Muscle of leg (tissue), 16 donors: Measurements from ENCODE around the gene SYT15. TPM values are rescaled to one million over a fixed set of nuclear protein-coding genes. Genes with fewer than 3 reads are reported as not detected.
A peak's percentile ranks its signal among the peaks of the same experiment; 100 is the strongest.
"Not testable (repeated sequence)": the region's sequence is repeated elsewhere in the genome, so short reads cannot be mapped to it uniquely, and the experiment has no call there.

Source experiments
- DNase-seq: peaks from one replicate; pipeline ENCODE4 v3.0.0; 2013
- H3K27ac ChIP-seq: one replicate; pipeline ENCODE4 v1.5.1; 2013; ENCODE audit warnings: mild to moderate bottlenecking, low read length, control low read depth
- H3K27me3 ChIP-seq: one replicate; pipeline ENCODE4 v1.6.1; 2013; ENCODE audit warnings: low read length; ENCODE audit not compliant: control insufficient read depth, insufficient read depth
- H3K36me3 ChIP-seq: one replicate; pipeline ENCODE4 v1.6.1; 2013; ENCODE audit warnings: low read length; ENCODE audit not compliant: control insufficient read depth, insufficient read depth
- H3K4me1 ChIP-seq: one replicate; pipeline ENCODE4 v1.6.1; 2013; ENCODE audit warnings: low read length; ENCODE audit not compliant: control insufficient read depth, insufficient read depth
- H3K4me3 ChIP-seq: one replicate; pipeline ENCODE4 v1.5.1; 2013; ENCODE audit warnings: low read length, control low read depth
- H3K9me3 ChIP-seq: replicated peaks from 2 replicates; pipeline ENCODE4 v1.6.1; 2013; ENCODE audit warnings: low read depth, low read length; ENCODE audit not compliant: control insufficient read depth
- WGBS: methylation state at CpG from one replicate; pipeline ENCODE4 v1.1.5; 2013; ENCODE audit warnings: missing lambda C conversion rate; ENCODE audit not compliant: insufficient coverage; 5-methylcytosine and 5-hydroxymethylcytosine counted together
- long read RNA-seq, 11 donors: transcript quantifications; one replicate each; lab custom pipeline, GENCODE V29; 2026
- polyA plus RNA-seq, 8 donors: library from polyadenylated mRNA; unstranded; fragments of 120-200 nt; gene quantifications; one replicate each; pipeline versions ENCODE4 v1.2.1 to v1.2.3, GENCODE V29; 2013; ENCODE audit warnings: inconsistent platforms in 1 of 8, low replicate concordance in 1 of 8; ENCODE audit not compliant: insufficient read length in 8 of 8, insufficient read depth in 1 of 8
- total RNA-seq: library from RNA; stranded (reverse); fragments of 120-200 nt; gene quantifications from one replicate; pipeline ENCODE4 v1.2.4, GENCODE V29; 2013

The SYT15 gene
- 1.1 TPM for total RNA-seq
- 1 to 10 TPM; 2.0 to 5.2 (median 4.3) TPM for polyA plus RNA-seq
- long read RNA-seq, donor 1, result 0 reads
- long read RNA-seq, donor 2, result 0 reads
- long read RNA-seq, donor 3, result 0 reads
- long read RNA-seq, donor 4, result 0 reads
- long read RNA-seq, donor 5, result 0 reads
- long read RNA-seq, donor 6, result 0 reads
- long read RNA-seq, donor 7, result 0 reads
- long read RNA-seq, donor 8, result 0 reads
- long read RNA-seq, donor 9, result 0 reads
- long read RNA-seq, donor 10, result 0 reads
- long read RNA-seq, donor 11, result 0 reads

- H3K9me3 ChIP-seq, H3K36me3 ChIP-seq: not testable (repeated sequence)
- WGBS, result no CpG with 5 or more reads among the region's 68 CpGs
Measured at GRCh38 chr10:46578474-46579178, at the start of gene SYT15. Gene SYT15 (plus strand): TSS chr10:46579128. CDS start chr10:46579169, 41 bp downstream.

DNA sequence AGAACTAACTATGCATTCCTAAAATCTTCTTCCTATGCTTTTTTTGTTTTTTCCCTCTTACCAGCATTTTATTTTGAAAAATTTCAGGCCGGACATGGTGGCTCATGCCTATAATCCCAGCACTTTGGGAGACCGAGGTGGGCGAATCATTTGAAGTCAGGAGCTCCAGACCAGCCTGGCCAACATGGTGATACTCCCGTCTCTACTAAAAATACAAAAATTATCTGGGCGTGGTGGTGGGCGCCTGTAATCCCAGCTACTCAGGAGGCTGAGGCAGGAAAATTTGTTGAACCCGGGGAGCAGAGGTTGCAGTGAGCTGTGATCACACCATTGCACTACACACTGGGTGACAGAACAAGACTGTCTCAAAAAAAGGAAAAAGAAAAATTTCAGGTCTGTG lies 49.2 kb upstream of the SYT15 start:
- not testable (repeated sequence) for H3K36me3 ChIP-seq, H3K4me3 ChIP-seq, H3K9me3 ChIP-seq, DNase-seq, H3K27me3 ChIP-seq
- WGBS, result 93% methylated on average over 7 of the region's 7 CpGs
- Histone ChIP-seq H3K27ac (peak overlapping the region; percentile 45), H3K4me1 (peaks cover 11% of the 10 kb centered on the region)

More at GRCh38 chr10:46578474-46579178, at the start of gene SYT15:
- not testable (repeated sequence) for DNase-seq, H3K4me3 ChIP-seq, H3K27me3 ChIP-seq, H3K4me1 ChIP-seq, H3K27ac ChIP-seq

- no peak overlapping the region for H3K4me3 ChIP-seq
- H3K9me3 ChIP-seq, result no peaks in the 10 kb centered on the region
- H3K27me3 ChIP-seq, result peaks cover 3% of the 10 kb centered on the region
- peak; percentile 86 for DNase-seq
- H3K27ac ChIP-seq, result peak overlapping the region; percentile 45
- peaks cover 9% of the 10 kb centered on the region for H3K4me1 ChIP-seq
- WGBS, result 61% methylated on average over 14 of the region's 18 CpGs
- no peaks in the 10 kb centered on the region for H3K36me3 ChIP-seq
Measured at GRCh38 chr10:46530249-46531186, 48.4 kb upstream of the SYT15 start.

DNA sequence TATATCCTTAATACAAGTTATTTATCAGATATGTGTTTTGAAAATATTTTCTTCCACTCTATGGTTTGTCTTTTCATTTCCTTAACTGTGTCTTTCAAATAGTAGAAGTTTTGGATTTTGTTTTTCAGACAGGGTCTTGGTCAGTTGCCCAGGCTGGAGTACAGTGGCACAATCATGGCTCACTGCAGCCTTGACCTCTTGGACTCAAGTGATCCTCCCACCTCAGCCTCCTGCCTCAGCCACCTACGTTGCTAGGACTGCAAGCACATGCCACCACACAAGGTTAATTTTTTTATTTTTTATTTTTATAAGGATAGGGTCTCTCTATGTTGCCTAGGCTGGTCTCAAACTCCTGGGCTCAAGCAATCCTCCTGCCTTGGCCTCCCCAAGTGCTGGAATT lies 46.7 kb upstream of the SYT15 start:
- not testable (repeated sequence) for H3K27ac ChIP-seq

GRCh38 chr10:46534828-46535524 lies 44.0 kb upstream of the SYT15 start:
- WGBS, result 54% methylated on average over 6 of the region's 6 CpGs
- DNase-seq, result no peak
- peaks cover 7% of the 10 kb centered on the region for H3K27me3 ChIP-seq
- no peak overlapping the region for H3K27ac ChIP-seq
- H3K4me3 ChIP-seq, result no peak overlapping the region
- H3K4me1 ChIP-seq, result peaks cover 5% of the 10 kb centered on the region
- no peaks in the 10 kb centered on the region for H3K36me3 ChIP-seq
- no peaks in the 10 kb centered on the region for H3K9me3 ChIP-seq

More for the DNA sequence above, 46.7 kb upstream of the SYT15 start:
- H3K9me3 ChIP-seq, H3K36me3 ChIP-seq, H3K4me3 ChIP-seq, H3K27me3 ChIP-seq, DNase-seq, H3K4me1 ChIP-seq: not testable (repeated sequence)
- no CpG with 5 or more reads among the region's 1 CpG for WGBS

DNA sequence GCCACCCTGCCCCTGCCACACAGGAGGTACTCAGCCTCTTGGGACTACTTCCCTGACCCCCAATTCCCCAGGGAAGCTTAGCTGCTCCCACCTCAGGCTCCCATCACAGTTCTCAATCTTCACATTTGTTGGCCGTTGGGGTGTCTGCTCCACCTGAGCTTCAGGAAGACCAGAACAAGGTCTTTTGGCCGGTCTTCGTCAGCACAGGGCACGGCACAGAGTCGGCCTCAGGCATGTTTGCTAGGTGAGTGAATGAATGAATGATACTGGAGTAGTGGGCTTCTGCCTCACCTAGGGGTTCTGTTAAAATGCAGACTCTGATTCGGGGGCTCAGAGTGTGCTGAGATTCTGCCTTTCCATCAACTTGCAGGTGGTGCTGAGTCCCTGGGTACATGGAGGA lies 42.8 kb upstream of the SYT15 start:
- Histone ChIP-seq H3K27me3 (peaks cover 14% of the 10 kb centered on the region), H3K27ac (no peak overlapping the region), H3K4me3 (no peak overlapping the region), H3K9me3 (no peaks in the 10 kb centered on the region), H3K4me1 (peaks cover 3% of the 10 kb centered on the region), H3K36me3 (no peaks in the 10 kb centered on the region)
- DNase-seq, result no peak
- 98% methylated on average over 6 of the region's 6 CpGs for WGBS

- Histone ChIP-seq H3K4me3 (no peak overlapping the region), H3K27me3 (peaks cover 14% of the 10 kb centered on the region), H3K36me3 (no peaks in the 10 kb centered on the region), H3K4me1 (peaks cover 5% of the 10 kb centered on the region), H3K27ac (no peak overlapping the region), H3K9me3 (no peaks in the 10 kb centered on the region)
- WGBS, result 86% methylated on average over 4 of the region's 5 CpGs
- DNase-seq, result no peak
Measured at GRCh38 chr10:46536781-46537180, 42.1 kb upstream of the SYT15 start.

DNA sequence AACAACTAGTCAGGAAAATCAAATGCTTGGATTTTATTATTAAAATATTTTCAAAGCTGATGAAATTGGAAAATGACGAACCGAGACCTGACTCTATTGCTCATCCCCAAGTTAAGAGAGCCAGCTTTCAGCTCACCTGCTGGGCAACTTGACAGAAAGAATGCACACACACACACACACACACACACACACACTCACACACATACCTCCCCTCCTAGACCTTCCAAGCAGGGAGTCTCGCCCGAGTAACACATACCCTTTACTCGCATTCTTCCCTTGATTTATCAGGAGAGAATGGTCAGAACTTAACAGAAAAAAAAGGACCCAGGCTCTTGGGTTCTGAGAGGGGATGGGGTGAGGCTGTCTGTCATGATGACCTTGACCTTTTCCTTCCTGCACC lies 41.6 kb upstream of the SYT15 start:
- Histone ChIP-seq H3K27me3 (peaks cover 14% of the 10 kb centered on the region), H3K9me3 (no peaks in the 10 kb centered on the region), H3K36me3 (no peaks in the 10 kb centered on the region), H3K27ac (no peak overlapping the region), H3K4me1 (peaks cover 5% of the 10 kb centered on the region), H3K4me3 (no peak overlapping the region)
- DNase-seq, result no peak
- no CpG with 5 or more reads among the region's 5 CpGs for WGBS

GRCh38 chr10:46538155-46538554 lies 40.8 kb upstream of the SYT15 start:
- Histone ChIP-seq H3K27me3 (peaks cover 21% of the 10 kb centered on the region), H3K4me3 (no peak overlapping the region), H3K4me1 (peaks cover 5% of the 10 kb centered on the region), H3K9me3 (no peaks in the 10 kb centered on the region), H3K27ac (no peak overlapping the region), H3K36me3 (no peaks in the 10 kb centered on the region)
- WGBS, result 100% methylated on average over 2 of the region's 5 CpGs
- DNase-seq, result no peak
